HuH-7.5 (cell line): Measurements from ENCODE around the gene DNAJC10.
"Not testable (repeated sequence)": the region's sequence is repeated elsewhere in the genome, so short reads cannot be mapped to it uniquely, and the experiment has no call there.

ENCODE experiments used
- DNase-seq: peaks from one replicate; pipeline ENCODE4 v3.0.0; 2011; ENCODE audit warnings: low spot score

The DNAJC10 gene

DNA sequence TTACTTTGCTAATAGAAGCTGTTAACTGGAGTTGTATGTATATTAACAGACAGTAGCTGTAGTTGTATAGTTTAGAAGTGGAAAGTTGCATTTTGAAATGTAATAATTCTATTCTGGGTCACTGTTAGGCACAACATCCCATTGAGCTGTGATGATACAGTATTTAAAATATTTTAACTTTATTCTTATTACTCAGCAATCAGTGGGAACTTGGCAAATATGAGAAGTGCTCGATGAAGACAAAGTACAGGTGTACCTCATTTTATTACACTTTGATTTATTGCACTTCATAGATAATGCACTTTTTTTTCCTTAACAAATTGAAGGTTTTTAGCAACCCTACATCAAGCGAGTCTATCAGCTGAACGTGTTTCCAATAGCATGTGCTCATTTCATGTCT lies 8.6 kb downstream of the DNAJC10 start:
- no peak for DNase-seq

DNA sequence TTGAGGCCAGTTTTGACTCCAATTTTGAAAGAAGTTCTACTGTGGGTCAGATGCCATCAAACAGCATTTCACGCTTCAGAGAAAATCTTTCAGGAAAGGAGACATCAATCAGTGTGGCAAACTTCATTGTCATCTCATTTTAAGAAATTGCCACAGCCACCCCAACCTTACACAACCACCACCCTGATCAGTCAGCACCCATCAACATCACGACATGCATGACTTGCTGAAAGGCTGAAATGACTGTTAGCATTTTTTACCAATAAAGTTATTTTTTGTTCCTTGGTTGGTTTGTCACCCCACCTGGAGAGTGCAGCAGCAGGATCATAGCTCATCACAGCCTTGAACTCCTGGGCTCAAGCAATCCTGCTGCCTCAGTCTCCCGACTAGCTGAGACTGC lies 10.4 kb downstream of the DNAJC10 start:
- no peak for DNase-seq

DNA sequence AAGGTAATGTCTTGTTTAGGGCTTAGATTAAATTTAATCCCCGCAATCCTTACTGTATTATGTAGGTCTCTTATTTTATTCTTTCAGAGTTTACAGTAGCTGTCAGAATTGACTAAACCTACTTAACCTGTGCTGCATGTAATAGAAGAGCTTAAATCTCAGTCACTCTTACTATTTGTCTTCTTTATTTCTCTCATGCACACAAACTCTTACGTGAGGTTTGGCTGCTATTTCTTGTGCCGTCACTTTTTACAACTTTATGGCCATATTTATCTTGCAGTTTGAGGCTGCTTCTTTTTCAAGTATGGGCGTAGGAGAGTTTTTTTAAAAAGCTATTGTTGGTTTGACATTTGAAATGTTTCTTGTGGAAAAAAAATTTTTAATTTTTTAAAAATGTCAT lies 12.0 kb downstream of the DNAJC10 start:
- DNase-seq, result no peak

DNA sequence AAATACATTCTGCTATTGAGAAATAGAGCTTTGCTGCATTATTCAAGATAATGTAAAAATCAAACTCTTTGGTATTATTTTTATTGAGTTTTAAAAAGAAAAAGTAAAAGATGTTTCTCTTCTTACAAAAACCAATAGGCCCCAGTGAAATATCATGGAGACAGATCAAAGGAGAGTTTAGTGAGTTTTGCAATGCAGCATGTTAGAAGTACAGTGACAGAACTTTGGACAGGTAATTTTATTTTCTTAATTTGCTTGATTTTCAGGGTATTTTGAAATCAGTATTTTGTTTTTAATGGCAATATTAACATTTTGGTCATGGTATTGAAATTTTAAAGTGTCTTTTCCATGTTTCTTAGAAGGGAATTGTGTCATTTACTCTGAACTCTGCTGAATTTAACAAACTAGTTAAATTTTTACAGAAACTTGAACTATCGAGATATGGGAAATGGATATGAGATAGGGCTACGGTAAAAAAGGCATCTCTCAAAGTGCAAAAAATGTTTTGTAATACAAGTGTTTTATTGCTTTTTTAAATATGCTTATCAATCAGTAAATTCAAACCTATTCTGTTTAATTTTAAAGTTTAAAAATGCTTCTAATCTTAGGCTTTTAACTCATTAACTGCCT lies 13.8 kb downstream of the DNAJC10 start:
- no peak for DNase-seq

DNA sequence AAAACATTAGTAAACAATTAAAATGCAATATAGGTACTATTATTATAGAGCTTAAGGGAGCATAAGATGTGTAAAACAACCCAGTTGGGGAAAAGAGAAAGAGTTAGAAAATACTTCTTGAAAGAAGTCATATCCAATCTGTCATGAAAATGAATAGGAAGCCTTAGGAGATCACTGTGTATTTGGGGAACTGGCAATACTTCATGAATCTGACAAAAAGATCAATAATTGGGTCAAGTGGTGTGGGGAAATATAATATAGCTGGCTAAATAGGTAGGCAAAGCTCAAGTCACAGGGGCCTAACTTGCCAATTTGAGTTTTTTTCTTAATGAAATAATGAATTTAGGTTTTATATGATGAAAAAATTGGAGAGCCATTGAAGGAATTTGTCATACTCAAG lies 14.4 kb downstream of the DNAJC10 start:
- DNase-seq, result no peak

DNA sequence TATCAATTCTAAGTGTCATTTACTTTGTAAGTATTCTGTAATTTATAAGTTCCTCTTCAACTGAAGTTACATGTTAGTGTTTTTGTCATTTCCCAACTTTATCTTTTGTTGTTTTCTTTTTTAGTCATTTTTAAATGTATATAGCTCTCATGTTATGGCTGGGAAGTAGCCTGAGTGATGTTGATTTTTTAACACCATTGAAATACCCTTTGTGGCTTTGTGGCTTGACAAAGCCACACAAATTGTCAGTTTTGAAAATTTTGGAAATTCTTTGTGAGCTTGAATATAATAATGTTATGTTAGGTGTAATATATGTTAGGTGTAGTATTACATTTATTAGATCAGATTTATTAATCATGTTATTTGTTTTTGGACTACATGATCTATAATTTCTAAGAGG lies 16.7 kb downstream of the DNAJC10 start:
- no peak for DNase-seq

DNA sequence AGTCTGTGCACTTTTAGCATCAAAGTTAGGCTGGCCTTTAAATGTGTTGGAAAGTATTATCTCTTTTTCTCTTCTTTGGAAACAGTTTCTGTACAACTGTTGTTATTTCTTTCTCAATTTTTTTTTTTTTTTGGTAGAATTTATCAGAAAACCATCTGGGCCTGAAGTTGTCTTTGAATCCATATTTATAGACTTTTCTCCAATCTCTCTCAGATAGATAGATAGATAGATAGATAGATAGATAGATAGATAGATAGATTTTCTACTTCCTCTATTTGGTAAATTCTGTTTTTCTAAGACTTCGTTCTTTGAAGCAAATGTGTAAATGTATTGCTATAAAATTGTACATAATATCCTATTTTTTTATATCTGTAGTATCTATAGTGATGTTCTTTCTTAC lies 17.5 kb downstream of the DNAJC10 start:
- DNase-seq, result no peak

DNA sequence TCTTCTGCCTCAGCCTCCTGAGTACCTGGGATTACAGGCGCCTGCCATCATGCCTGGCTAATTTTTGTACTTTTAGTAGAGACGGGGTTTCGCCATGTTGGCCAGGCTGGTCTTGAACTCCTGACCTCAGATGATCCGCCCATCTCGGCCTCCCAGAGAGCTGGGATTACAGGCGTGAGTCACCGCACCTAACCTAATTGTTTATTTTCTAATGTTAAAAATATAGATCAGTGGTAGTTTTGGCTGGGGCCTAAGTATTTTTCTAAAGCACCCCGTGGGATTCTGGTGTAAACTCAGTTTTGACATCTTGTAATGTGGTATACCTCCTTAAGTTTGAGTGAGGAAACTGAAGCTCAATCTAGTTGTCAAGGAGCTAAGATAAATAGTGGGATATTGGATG lies 20.8 kb downstream of the DNAJC10 start:
- not testable (repeated sequence) for DNase-seq

DNA sequence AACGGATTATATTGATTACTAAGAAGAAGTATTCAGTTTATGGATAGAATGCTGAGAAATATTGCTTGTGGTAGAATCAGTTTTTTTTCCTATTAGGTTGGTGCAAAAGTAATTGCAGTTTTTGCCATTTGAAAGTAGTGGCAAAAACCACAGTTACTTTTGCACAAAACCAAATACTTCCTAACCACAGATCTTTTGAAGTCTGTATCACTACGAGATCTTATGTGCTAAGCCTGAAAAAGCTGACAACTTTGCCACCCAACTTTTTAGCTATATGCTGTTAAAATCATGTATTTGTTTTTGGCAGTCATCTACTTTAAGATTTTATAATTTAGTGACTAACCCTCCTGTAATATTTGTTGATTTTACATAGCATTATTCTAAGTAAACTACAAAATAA lies 24.6 kb downstream of the DNAJC10 start:
- DNase-seq, result no peak

DNA sequence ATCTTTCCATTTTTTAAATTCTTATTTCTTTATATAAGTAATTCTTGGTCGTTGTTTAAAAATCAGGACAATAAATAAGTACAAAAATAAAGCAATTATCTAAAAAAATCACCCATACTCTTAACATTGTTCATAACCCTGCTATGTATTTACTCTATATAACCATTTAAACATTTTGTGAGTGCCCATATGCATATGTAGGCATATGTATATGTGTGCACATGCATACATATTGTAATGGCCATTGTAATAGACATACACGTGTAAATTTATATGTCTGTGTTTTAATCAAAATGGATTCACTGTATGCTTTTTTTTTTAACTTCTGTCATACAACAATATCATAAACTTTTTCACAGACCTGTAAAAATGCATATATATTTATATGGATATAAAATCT lies 25.6 kb downstream of the DNAJC10 start:
- DNase-seq, result no peak

DNA sequence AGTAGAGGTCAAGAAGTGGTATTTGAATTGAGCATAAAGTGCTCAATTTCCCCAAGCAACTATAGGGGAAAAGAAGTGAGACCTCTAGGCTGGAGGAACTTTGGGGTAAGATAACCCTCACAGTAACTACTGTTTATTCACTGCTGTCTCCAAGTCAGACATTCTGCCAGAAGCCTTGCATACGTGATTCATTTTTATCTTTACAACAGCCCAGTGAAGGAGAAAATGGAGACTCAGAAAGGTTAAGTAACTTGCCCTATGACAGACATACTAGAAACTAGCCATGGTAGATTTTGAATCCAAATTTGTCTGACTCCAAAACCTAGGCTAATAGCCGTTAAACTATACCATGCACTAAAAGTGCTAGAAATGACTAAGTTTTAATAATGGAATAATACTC lies 28.4 kb downstream of the DNAJC10 start:
- DNase-seq, result no peak

DNA sequence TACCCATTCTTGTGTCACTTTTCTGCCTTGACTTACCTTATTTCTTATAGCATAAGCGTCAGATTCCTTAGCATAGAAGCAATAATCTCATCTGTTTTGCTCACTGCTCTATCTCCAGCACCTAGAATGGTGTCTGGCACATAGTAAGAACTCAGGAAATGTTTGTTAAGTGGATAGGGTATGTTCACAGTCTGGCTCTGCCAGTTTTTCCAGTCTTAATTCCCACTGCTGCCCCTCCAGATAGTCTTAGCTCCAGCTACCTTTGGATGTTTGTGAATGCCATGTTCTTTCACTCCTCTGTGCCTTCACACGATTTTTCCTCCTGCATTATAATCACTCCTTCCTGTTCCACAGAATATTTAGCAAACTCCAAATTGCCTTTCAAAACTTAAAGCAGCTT lies 29.0 kb downstream of the DNAJC10 start:
- no peak for DNase-seq

DNA sequence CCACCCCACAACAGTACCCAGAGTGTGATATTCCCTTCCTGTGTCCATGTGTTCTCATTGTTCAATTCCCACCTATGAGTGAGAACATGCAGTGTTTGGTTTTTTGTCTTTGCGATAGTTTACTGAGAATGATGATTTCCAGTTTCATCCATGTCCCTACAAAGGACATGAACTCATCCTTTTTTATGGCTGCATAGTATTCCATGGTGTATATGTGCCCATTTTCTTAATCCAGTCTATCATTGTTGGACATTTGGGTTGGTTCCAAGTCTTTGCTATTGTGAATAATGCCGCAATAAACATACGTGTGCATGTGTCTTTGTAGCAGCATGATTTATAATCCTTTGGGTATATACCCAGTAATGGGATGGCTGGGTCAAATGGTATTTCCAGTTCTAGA lies 29.8 kb downstream of the DNAJC10 start:
- not testable (repeated sequence) for DNase-seq

DNA sequence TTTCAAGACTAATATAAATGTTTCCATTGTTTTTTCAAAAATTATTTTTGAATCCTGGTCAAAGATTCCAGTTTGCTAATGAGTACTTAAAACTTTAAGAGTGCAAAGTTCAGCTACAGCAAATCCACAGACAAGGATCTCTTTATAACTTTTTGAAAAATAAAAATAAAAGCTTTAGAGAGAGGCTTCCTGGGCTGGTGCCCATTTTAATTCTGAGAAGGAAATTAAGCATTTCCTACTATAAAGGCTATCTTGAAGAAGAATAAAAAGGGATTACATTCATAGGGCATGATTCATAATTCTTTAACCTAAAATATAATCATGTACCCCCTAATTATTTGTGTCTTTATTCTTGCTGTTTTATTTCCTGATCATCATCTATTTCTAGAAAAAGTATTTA lies 38.2 kb downstream of the DNAJC10 start:
- DNase-seq, result no peak

DNA sequence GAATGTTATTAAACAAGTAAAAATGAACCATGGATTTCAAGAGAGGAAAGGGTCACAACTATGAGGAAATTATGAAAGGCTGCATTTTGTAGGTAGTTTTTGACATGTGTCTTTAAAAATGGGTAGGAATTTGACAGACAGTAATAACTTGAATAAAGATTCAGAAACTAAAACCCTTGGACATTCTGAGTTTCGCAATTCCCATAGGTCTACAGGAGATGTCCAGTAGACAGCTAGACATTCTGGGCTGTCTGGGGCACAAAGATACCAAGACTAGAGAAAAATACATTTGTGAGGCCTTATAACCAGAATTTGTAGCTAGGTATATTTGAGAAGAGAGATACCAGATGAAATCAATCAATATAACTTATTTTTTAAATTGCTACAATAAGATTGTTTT lies 42.3 kb downstream of the DNAJC10 start:
- DNase-seq, result no peak

DNA sequence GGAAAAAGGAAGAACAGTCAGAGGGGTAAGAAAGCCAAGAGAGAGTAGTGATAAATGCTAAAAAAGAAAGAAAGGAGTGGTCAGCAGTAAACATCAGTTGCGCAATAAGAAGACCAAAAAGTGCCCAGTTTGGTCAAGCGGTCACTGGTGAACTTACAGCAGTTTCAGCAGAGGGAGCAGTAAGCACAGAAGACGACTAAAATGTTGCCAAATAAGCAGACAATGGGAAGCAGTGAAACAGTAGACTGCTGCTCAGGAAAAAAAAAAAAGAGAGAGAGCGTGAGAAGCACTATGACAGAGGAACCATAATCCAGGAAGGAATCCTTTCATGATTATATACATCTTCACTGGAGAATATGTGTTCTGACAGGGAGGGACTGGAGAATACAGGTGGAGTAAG lies 45.8 kb downstream of the DNAJC10 start:
- DNase-seq, result no peak

DNA sequence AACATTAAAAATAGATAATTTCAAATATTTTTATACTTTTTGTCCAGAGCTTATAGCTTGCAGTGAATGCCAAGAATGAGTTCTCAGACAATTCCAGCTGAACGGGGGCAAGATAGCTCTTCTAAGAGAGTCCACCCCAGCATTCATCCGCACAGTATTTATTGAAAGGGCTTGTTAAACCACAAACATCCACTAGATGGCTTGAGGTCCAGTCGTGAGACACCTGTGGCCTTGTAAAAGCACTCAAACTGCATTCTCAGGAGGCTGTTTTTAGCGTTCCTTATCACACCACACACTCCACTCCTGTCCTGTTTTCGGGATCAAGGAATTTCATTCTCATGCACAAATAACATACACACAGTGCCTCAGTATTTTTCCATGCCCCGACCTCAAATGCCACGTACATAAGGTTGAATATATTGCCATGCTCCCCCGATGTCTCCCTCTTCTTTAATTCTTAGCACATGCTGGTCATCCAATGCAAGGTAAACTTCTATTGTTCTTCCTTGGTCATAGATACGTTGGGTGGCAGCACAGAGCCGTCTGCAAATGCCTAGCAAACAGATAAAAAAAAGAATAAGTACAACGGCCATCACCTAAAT lies 47.4 kb downstream of the DNAJC10 start:
- DNase-seq, result peak; percentile 6

DNA sequence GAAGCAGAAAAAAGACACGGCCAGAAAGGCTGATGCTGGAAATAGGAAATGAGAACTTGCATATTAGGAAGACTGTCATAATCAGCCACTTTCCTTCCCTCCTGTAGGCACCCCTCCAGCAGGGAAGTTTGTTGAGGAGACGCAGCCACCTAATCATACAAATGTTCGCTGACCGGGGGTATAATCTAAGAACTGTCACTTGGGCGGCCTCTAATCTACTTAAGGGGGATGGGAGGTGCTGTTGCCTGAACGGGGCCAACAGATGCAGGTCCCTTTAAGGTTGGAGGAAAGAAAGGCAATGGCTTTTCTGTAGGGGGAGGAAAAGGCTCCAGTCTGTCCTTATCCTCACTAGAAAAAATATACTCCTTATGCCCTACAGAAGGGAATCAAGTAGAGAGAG lies 50.6 kb downstream of the DNAJC10 start:
- DNase-seq, result no peak

DNA sequence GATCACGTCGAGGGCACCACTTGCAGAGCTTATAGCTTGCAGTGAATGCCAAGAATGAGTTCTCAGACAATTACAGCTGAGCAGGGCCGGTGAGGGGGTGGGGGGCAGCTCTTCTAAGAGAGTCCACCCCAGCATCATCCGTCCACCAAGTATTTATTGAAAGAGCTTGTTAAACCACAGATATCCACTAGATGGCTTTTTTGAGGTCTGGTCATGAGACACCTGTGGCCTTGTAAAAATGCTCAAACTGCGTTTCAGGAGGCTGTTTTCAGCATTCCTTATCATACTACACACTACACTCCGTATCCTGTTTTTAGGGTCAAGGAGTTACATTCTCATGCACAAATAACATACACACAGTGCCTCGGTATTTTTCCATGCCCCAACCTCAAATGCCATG lies 51.5 kb downstream of the DNAJC10 start:
- no peak for DNase-seq

DNA sequence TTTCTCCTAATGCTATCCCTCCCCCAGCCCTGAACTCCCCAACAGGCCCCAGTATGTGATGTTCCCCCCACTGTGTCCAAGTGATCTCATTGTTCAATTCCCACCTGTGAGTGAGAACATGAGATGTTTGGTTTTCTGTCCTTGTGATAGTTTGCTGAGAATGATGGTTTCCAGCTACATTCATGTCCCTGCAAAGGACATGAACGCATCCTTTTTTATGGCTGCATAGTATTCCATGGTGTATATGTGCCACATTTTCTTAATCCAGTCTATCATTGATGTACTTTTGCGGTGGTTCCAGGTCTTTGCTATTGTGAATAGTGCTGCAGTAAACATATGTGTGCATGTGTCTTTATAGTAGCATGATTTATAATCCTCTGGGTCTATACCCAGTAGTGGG lies 52.9 kb downstream of the DNAJC10 start:
- DNase-seq, result not testable (repeated sequence)

DNA sequence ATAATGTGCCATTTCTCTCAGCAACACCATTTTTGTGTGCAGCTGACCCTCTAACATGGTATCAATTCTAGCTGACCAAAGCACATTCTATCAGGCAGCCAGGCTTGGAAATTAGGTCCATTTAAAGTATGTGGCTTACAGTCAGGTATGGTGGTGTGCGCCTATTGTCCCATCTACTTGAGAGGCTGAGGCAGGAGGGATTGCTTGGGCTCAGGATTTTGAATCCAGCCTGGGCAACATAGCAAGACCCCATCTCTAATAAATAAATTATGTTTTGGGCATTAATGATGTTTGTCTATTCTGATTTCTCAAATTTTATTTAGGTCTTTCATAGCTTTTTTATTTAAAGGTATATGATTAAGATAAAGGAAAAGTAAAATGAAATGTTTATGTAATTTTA lies 63.3 kb downstream of the DNAJC10 start:
- no peak for DNase-seq

DNA sequence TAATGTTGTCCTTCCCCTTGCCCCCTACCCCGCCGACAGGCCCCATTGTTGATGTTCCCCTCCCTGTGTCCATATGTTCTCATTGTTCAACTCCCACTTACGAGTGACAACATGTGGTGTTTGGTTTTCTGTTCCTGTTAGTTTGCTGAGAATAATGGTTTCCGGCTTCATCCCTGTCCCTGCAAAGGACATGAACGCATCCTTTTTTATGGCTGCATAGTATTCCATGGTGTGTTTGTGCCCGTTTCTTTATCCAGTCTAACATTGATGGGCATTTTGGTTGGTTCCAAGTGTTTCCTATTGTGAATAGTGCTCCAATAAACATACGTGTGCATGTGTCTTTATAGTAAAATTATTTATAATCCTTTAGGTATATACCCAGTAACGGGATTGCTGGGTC lies 65.0 kb downstream of the DNAJC10 start:
- DNase-seq, result not testable (repeated sequence)

DNA sequence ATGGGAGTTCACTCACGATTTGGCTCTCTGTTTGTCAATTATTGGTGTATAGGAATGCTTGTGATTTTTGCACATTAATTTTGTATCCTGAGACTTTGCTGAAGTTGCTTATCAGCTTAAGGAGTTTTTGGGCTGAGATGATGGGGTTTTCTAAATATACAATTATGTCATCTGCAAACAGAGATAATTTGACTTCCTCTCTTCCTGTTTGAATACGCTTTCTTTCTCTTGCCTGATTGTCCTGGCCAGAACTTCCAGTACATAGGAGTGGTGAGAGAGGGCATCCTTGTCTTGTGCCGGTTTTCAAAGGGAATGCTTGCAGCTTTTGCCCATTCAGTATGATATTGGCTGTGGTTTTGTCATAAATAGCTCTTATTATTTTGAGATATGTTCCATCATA lies 66.6 kb downstream of the DNAJC10 start:
- DNase-seq, result not testable (repeated sequence)

DNA sequence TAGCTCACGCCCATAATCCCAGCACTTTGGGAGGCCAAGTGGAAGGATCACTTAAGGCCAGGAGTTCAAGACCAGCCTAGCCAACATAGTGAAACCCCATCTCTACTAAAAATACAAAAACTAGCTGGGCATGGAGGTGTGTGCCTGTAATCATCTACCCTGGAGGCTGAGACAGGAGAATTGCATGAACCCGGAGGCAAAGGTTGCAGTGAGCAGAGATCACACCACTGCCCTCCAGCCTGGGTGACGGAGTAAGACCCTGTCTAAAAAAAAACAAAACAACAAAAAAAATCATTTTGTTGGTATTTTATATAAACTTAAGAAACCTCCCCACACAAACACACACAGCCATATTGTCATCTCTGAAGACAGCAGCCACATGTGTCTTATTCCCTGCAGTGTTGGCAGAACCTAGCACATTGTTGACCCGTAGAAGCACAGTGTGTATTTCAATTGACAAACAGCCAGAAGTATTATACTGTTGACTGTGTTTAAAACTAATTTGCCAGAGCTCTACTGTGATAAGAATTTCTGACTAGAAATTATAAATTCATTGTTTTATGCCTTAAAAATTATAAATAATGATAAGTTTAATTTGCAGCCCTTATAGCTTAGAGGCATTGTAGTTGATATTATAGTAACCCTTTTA lies 68.1 kb downstream of the DNAJC10 start:
- DNase-seq, result no peak
